Measurements from ENCODE around the gene DPCD. TPM values are rescaled to one million over a fixed set of nuclear protein-coding genes. Genes with fewer than 3 reads are reported as not detected.
"Not testable (repeated sequence)": the region's sequence is repeated elsewhere in the genome, so short reads cannot be mapped to it uniquely, and the experiment has no call there.

The DPCD gene
- polyA plus RNA-seq, 1 donor, result 14.1 TPM

DNA sequence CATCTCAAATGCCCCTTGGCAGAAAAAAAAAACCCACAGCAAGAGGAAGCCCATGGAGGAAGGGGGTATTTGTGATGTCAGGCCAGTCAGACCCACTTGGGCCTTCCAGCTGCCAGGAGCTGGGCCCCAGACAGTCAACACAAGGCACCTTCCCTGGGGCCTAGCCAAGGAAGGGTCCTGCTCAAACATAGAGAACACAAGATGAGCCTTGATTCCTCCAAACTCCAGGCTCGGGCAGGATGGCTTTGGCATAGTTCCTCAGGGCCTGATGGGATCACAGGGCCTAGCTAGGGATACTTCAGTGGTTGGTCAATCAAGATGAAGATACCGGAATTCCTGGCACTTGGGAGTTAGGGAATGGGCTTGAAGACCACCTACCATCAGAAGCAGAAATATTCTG, 30.8 kb downstream of the DPCD start:
- DNase-seq (ENCODE audit: low read depth), result no peak

DNA sequence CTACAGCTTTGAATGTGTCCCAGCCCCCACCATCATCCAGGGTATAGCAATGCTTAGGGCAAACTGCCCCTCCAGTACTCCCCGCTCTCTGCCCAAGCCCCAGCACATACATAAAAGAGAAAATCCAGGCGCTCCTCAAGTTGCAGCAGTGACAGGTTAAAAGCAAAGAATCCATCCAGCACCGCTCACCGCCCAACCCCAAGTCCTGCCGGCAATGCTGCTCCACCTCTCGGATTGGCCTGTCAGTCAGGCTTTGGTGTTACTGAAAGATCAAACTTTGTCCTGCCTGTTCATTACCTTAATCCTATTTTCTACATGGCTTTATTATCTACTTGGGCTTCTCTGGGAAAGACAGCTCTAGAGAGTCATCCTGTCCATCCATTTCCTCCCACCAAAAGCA, 31.9 kb downstream of the DPCD start:
- no peak for DNase-seq (ENCODE audit: low read depth)

DNA sequence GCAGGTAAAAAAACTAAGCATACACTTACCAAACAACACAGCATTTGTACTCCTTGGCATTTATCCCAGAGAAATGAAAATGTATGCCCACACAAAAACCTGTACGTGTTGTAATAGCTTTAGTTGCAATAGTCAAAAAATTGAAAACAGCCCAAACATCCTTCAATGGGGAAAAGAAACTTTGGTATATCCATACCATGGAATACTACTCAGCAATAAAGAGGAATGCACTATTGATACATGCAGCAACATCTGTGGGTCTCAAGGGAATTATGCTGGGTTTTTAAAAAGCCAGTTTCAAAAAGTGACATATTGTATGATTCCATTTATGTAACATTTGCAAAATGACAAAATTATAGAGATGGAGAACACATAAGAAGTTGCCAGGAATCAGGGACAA, 35.4 kb downstream of the DPCD start:
- DNase-seq (ENCODE audit: low read depth), result no peak

DNA sequence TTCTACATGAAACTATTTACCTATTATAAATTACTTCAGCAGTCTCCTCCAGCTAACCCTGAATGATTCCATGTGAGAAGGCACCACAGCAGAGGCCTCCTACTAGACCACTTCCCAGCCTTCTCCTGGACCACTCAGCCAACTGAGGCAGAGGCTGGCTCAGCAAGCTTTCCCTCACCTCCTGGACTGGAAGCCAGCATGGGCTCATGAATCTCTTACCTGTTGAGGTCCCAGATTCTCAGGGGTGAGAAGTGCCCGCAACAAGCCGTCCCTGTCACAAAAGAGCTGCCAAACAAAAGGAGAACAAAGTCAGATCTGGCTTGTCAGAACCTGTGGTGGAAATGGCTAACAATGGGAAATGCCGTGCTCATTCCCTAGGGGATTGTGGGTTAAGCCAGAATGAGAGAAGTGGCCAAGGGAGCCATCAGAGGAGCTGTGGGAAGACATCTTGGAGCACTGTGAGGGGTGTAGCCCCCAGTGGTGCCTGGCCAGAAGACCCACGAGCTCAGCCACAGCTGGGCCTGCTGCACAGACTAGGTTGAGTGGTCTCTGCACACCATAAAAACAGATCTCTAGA, 36.5 kb downstream of the DPCD start:
- DNase-seq (ENCODE audit: low read depth), result no peak

DNA sequence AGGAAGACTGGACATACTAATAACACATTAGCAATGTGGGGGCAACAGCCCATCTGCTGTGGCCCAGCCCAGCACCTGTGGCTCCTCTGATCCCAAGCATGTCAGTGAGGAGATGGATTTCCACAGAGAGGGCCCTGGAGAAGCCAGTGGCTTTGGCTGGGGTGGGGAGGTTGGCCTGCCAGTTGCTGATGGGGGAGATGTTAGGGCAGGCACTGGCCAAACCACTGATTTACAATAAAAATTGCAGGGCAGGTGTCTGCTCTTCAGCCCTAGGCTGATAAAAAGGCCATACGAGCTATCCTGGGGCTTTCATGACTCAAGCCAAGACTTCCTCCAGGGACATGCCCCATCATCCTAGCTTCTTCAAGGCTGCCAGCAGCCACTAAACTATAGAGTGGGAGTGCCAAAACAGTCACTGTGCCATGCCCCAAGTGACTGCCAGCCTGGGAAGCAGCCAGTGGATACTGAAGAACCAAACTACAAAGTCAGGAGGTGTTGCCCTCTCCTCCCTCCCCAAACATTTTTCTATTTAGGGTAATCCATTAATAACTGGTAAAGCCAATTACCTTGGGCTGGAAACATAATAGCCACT, 37.8 kb downstream of the DPCD start:
- no peak for DNase-seq (ENCODE audit: low read depth)

DNA sequence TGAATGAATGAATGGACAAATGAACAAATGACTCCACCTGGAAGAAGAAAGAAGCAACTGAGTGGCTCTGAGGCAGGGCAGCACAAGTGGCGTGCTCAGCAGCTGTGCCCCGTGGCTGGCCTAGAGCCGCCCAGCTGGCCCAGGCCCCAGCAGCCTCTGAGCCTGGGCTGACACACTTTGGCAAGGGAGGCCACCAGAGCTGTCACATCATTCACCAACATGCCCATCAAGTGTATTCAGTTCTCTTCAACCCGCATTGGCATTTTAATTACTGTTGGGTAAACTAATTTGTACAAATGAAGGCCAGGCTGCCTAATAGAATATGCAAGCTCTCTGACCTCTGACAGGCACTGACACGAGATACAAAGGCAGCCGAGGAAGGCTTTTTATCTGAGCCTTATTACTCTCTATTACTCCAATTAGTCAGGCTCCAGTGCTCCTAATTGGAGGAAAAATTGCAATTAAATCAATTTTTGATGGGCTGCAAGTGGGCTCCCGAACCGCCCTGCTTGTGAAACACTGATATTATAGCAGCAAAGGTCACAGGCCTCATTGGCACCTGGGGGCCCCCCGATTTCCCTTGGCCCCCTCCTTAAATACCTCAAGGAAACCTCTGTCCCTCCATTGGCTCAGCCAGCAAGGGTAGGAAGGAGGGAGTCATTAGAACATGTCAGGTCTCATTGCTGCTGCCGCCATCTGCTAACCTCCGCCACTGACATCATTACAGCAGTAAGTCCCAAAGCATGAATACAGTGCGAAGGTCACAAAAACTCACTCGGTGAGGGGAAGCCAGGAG, 41.9 kb downstream of the DPCD start:
- DNase-seq (ENCODE audit: low read depth), result no peak

DNA sequence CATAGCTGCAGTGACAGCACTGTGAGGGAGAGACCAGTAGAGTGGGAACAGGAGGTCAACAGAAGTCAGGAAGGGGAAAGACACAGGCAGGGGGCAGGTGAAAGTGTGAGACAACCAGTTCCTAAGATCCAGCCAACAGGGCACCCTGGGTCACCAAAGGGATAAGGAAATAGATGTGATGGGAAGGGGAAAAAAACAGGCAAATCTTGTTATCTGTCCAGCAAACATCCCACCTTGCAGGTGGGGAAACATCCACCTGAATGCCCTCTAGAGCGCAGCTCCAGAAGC, 42.5 kb downstream of the DPCD start:
- DNase-seq (ENCODE audit: low read depth), result no peak

DNA sequence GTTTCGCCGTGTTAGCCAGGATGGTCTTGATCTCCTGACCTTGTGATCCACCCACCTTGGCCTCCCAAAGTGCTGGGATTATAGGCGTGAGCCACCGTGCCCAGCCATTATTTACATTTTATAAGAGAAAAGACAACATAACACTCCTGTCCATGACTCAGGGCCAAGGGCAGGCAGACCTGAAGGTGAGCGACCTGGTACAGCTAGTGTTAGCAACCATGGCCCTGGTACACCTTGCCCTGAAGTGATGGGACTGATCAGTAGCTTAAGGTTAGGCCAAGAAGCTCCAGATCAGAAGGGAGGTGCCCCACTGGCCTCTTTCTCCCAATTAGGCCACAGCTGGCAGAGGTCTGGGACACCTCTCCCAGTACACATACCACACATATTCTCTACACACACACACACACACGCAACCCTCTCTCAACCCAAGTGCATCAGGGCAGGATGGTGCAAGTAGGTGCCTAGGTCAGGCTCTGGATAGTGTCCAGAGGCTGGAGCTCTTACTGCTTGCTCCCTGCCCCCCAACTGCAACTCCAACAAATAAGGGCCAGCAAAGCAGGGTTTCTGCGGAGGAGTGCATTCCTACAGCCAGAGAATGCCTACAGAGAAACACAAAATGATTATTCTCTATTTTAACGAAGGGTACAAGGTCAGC, 43.8 kb downstream of the DPCD start:
- DNase-seq (ENCODE audit: low read depth), result no peak

DNA sequence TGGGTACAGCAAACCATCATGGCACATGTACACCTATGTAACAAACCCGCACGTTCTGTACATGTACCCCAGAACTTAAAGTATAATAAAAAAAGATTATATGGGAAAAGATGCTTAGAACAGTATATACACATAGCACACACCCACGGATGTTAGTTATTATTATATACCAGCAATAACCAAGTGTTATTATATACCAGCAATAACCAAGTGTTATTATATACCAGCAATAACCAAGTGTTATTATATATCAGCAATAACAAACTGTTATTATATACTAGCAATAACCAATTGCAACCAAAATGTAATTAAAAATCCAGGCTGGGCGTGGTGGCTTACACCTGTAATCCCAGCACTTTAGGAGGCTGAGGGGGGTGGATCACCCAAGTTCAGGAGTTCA, 45.4 kb downstream of the DPCD start:
- not testable (repeated sequence) for DNase-seq (ENCODE audit: low read depth)

DNA sequence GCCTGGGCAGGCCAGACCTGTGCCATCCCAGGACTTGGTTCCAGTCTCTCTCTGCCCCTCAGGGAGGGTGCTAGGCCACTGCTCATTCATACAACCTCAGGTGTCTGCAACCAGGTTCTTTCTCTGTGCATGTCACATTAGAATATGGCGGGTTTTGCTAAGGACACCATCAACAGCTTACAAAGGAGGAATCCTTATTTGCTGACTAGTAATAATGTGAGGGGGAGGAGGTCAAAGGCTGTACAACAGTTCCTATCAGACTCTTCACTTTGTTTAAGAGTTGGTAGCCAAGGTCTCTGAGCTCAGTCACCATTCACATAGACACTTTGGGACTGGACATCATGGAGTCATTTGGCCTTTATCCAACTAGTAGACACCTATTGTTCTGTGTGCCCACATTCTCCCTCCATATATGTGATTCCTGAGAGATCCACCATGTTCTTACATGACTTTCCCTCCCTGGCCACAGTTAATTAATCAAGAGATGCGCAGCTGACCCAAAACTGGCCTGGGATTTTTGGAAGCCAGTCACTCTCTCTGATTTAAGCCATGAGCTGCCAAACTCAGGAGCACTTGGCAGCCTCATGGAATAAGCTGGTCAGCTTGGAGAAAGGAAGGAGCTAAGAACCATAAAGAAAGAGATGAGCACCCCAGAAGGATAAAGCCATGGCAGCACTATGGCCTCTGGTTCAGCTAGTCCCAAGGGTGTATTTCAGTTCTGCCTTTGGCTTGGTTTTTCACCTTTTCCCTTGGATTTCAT, 51.2 kb downstream of the DPCD start:
- DNase-seq (ENCODE audit: low read depth), result no peak

DNA sequence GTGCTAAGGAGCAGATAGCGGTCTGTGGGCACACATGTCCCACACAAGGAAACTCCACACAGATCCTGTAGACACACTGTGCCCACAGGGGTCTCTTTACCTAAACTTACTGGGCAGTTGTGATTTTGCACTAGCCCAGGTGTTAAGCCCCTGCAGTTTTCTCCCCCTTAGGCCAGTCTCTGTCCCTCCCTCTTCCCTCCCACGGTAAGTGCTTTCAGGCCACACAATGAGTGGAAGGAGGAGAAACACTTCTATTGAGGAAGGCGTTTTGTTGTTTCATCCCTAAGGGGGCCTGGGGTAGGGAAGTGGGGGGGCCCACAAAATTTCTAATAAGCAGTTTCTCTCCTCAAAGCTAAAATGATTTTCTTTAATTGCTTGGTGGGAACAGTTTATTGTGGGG, 55.4 kb downstream of the DPCD start:
- DNase-seq (ENCODE audit: low read depth), result no peak

DNA sequence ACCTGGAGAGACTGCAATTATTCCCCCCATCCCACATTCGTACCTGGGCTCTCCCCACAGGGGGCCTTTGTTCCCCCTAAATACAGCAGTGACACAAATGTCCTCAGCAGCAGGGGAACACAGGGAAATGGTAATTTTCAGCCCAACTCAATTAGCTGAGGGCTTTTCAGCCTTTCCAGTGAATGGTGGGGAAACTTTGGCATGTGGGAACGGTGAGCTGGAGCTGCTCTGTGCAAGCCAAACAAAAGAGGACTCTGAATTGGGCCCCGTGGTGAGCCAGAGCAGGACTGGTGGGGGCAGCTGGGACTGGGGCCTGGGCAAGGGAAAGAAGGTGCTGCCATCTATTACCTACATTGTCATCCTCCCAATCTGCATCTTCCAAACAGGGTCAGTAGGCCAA, 55.9 kb downstream of the DPCD start:
- DNase-seq (ENCODE audit: low read depth), result no peak

DNA sequence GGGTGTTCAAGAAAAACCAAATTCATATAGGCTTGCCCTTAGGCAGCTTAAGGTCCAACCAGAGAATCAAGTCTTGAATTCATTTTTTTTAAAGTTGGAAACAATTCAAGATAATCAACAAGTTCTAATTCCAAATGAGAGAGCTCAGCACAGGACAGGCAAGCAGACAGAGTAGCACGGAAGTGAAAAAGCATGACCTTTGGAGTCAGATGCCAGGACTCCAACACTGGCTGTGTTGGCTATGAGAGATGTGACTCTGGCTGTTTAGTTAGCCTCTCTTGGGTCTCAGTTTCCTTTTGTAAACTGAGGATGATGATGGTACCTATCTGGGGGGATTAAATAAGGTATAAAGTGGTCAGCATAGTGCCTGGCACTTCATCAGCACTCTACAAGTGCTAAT, 57.5 kb downstream of the DPCD start:
- DNase-seq (ENCODE audit: low read depth), result no peak

DNA sequence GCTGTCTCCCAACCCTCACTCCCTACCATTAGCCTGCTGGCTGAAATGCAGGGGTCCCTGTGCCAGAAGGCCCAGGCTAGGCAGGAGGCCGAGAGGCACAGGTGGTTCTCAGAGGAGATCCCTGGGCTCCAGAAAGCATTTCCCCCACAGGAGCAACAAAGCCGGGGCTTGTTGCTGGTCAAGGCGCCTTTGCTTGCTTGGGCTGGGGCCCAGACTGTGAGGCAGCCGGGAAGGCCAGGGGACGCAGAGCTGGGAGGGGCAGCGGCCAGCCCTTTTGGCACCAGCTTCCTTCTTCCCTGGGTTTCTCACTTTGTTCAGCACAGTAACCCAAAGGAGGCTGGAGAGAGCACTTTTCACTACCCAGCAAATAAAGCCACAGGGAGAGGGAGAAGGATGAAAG, 58.2 kb downstream of the DPCD start:
- DNase-seq (ENCODE audit: low read depth), result no peak

DNA sequence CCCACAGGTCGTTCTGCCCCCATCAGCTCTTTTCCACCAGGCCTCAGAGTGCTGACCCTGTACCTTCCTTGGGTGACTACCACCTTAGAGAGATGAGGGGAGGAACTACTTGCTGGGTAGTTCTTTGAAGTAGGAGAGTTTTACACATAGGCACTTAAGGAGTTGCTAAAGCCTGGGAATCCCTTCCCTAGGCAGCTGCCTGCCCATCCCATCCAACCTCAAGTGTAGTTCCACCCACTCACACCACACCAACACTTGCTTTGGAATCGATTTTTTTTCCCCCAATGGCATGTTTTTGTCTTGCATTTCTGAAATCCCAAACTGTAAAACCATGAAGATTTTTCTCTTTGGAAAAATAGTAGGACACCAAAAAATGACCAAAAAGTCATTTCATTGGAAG, 59.1 kb downstream of the DPCD start:
- DNase-seq (ENCODE audit: low read depth), result no peak

DNA sequence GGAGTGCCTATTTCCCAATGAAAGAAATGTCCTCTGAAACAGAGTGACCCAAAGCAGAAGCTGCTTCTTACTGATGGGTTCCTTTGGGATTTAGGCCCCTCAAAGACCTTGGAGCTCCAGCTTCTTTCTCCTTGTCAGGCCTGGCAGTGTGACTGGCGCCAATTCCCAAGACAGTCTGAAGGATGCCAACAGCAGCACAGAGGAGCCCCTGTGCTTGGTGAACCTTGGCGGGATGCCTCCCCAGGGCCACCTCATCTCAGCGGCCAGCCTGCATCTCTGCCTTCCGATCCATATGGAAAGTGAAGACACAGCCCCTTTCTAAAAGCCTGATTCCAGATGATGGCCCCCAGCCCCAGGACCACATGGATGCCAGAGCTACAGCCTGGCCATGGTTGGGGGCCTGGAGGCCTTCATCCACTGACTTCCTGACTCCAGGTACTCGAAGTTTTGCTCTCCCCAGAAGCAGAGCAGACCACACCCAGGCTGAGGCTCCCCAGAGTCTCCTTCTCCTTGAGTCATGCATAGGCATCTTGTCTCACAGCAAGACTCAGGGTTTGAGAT, 61.5 kb downstream of the DPCD start:
- no peak for DNase-seq (ENCODE audit: low read depth)

DNA sequence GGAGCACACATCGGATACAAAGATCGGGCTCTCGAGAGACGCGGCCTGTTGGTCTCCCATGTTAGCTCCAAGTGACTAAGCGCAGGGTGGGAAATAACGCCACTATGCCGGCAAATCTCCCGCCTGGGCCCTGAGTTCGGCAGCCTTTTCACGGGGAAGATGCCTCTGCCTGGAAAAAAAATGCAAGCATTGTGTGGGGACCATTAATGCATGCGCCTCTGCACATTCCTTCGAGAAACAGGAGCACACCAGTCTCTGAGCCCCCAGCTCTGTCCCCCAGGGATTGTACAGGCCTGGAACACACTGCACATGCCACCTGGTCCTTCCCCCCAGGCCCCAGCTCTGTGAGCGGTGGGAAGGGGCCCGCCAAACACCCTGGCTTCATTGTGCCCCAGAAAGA, 62.7 kb downstream of the DPCD start:
- no peak for DNase-seq (ENCODE audit: low read depth)

DNA sequence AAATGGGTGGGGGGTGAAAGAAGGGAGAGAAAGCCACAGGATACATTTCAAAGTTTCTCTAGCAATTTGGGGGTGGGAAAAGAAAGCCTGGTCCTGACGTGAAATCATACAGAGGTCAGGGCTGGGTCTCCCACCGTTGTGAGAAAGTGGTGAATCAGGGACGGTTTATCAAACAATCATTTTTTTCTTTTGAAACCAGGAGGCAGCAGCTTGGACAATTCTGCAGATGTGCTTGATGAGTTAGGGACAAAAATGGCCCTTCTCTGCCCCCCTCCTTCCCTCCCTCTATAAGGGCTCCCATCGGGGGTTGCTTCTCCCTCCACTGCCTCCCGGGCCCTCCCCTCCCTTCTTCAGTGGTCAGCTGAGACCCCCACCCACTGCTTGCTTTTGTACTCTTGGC, 63.2 kb downstream of the DPCD start:
- DNase-seq (ENCODE audit: low read depth), result no peak

DNA sequence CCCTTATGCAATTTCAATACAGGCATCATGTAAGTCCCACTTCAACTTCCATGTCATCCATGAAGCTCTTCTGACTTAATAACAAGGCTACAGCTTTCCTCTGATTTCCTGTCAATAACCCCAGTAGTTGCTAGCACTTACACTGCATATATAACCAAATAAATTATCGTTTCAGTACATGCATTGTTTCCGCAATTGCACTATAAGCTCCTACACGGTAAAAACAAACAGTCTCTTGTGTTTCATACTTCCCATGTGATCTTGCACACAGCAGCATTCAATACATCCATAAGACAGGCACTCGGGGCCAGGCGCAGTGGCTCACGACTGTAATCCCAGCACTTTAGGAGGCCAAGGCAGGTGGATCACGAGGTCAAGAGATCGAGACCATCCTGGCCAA, 65.4 kb downstream of the DPCD start:
- DNase-seq (ENCODE audit: low read depth), result no peak

DNA sequence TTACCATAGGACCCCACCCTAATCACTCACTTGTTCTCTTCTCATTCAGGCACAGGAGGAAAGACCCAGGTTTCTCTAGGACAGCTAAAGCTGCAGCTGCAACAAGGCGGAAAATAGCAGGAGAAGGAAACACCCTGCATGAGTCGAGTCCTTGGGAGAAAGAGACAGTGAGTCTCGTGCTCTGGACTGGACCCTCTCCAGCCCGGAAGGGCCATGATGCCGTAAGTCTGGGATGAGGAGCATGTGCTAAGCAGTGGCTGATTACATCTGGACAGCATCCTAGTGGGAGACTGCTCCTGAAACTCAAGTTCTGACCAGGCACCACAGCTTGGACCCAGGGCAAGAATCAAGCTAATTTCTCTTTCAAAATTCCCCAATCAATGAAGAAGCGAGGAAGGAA, 67.4 kb downstream of the DPCD start:
- no peak for DNase-seq (ENCODE audit: low read depth)

DNA sequence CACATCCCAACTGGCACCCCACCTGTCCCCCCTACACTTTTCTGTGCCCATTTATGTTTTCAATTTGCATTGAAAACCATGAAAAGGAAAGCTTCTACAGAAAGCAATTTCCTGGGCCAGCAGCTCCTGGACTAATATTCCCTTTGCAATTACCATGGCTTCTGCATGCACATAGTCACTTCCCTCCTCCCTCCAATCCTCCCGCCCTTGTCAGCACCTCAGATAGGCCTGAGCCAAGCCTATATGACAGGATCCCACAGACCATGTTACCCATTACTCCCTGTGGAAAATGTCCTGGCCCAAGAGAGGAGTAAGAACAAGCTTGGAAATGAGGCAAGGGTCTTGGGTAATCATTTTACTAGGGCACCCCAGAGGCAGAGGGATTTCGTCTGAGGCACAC, 68.8 kb downstream of the DPCD start:
- DNase-seq (ENCODE audit: low read depth), result no peak

DNA sequence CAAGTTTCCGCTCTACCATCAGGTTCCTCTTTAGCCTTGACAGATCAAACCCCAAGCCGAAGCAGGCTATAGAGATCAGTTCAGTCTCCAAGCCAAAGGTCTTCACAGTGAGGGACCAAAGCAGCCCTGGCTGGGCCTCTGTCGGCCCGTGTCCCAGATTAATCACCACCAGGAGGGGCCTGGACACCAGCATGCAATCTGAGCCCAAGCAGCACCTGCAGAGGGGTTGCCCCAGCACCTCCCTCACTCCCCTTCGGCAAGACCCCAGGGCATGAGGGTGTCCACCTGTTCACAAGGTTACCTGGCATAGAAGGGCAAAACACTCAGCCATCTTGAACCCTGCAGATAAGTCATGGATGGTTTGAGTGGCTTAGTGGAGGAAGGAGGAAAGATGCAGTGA, 70.9 kb downstream of the DPCD start:
- no peak for DNase-seq (ENCODE audit: low read depth)
